ENCODE measurements around the gene DLEC1.

Gene DLEC1

GRCh38 chr3:38099518-38099917, 60.5 kb downstream of the DLEC1 start:
- no peak for TF ChIP-seq CTCF (conservative IDR thresholded peaks at IDR 0.05; ENCODE audit: low read depth)
- ChIA-PET POLR2A (ENCODE audit: low non-redundant PET) (no interaction called here), CTCF (no interaction called here)
- DNase-seq (ENCODE audit: low spot score), result no peak
- H3K27ac ChIP-seq, result no peak overlapping the region

- CTCF ChIA-PET, result no interaction called here
- no peak for TF ChIP-seq CTCF (conservative IDR thresholded peaks at IDR 0.05; ENCODE audit: low read depth)
- POLR2A ChIA-PET (ENCODE audit: low non-redundant PET), result no interaction called here
- no peak overlapping the region for H3K27ac ChIP-seq
- no peak for DNase-seq (ENCODE audit: low spot score)
Observed at GRCh38 chr3:38100498-38100897, 61.5 kb downstream of the DLEC1 start.

GRCh38 chr3:38101811-38102443, 62.9 kb downstream of the DLEC1 start:
- ChIA-PET CTCF (no interaction called here), POLR2A (ENCODE audit: low non-redundant PET) (no interaction called here)
- no peak for DNase-seq (ENCODE audit: low spot score)
- TF ChIP-seq CTCF (conservative IDR thresholded peaks at IDR 0.05; ENCODE audit: low read depth), result no peak
- no peak overlapping the region for H3K27ac ChIP-seq

GRCh38 chr3:38102444-38102814, 63.4 kb downstream of the DLEC1 start:
- ChIA-PET CTCF (no interaction called here), POLR2A (ENCODE audit: low non-redundant PET) (no interaction called here)
- no peak for TF ChIP-seq CTCF (conservative IDR thresholded peaks at IDR 0.05; ENCODE audit: low read depth)
- H3K27ac ChIP-seq, result no peak overlapping the region
- DNase-seq (ENCODE audit: low spot score), result no peak

- DNase-seq (ENCODE audit: low spot score), result no peak
- no peak for TF ChIP-seq CTCF (conservative IDR thresholded peaks at IDR 0.05; ENCODE audit: low read depth)
- ChIA-PET CTCF (no interaction called here), POLR2A (ENCODE audit: low non-redundant PET) (no interaction called here)
- no peak overlapping the region for H3K27ac ChIP-seq
Observed at GRCh38 chr3:38105525-38105924, 66.5 kb downstream of the DLEC1 start.

- DNase-seq (ENCODE audit: low spot score), result no peak
- no peak for TF ChIP-seq CTCF (conservative IDR thresholded peaks at IDR 0.05; ENCODE audit: low read depth)
- CTCF ChIA-PET, result interaction anchor here (0.6 kb wide), 1 partner anchor 373 kb away, joined by 3 read pairs; no protein-coding TSS in a partner anchor
- POLR2A ChIA-PET (ENCODE audit: low non-redundant PET), result no interaction called here
- no peak overlapping the region for H3K27ac ChIP-seq
Observed at GRCh38 chr3:38107911-38108648, 69.1 kb downstream of the DLEC1 start.

Data from RWPE1 (cell line).